K562 (cell line): ENCODE data around the gene NR1I3. TPM values are rescaled to one million over a fixed set of nuclear protein-coding genes. Genes with fewer than 3 reads are reported as not detected.
A peak's percentile ranks its signal among the peaks of the same experiment; 100 is the strongest.

Experiments
- CBFB ChIP-seq: sonication (generic); formaldehyde crosslinking; IDR thresholded peaks from 2 replicates; pipeline ENCODE4 v1.4.0; 2020; ENCODE audit warnings: mild to moderate bottlenecking, missing genetic modification reagents
- CHAMP1 ChIP-seq: fragments of 450-650 bp; IDR thresholded peaks from 2 replicates; pipeline ENCODE4 v1.6.1; 2016; ENCODE audit warnings: mild to moderate bottlenecking
- DMBX1 ChIP-seq: fragments of 250-450 bp; sonication (Bioruptor Pico); IDR thresholded peaks from 2 replicates; pipeline ENCODE4 v1.8.0; 2022; ENCODE audit warnings: inconsistent platforms, mild to moderate bottlenecking, moderate library complexity, borderline replicate concordance
- E2F5 ChIP-seq: sonication (generic); formaldehyde crosslinking; IDR thresholded peaks from 2 replicates; pipeline ENCODE4 v1.8.0; 2022; ENCODE audit warnings: mild to moderate bottlenecking, missing genetic modification reagents
- FIP1L1 ChIP-seq: fragments of 200-400 bp; formaldehyde crosslinking; IDR thresholded peaks from 2 replicates; pipeline ENCODE4 v1.6.1; 2018; ENCODE audit warnings: mild to moderate bottlenecking, low read depth, low read length; ENCODE audit not compliant: poor library complexity, severe bottlenecking
- FOS ChIP-seq: IDR thresholded peaks from 3 replicates; pipeline ENCODE4 v1.6.1; 2011; ENCODE audit not compliant: insufficient read length; ENCODE audit errors: extremely low read depth
- HDAC3 ChIP-seq: fragments of 450-650 bp; IDR thresholded peaks from 2 replicates; pipeline ENCODE4 v1.6.1; 2018; ENCODE audit warnings: borderline replicate concordance, mild to moderate bottlenecking, moderate library complexity; ENCODE audit not compliant: partially characterized antibody
- HINFP ChIP-seq: fragments of 450-650 bp; conservative IDR thresholded peaks from 2 replicates; pipeline ENCODE4 v1.6.1; 2016; ENCODE audit warnings: missing genetic modification characterization, low read depth, mild to moderate bottlenecking, control low read depth, missing compliant biosample characterization
- JUND ChIP-seq, 2 experiments: IDR thresholded peaks; 2 replicates in 1 of 2; 3 replicates in 1 of 2; pipeline ENCODE4 v1.6.1; 2011; ENCODE audit warnings: borderline replicate concordance in 2 of 2, low read depth in 2 of 2, low read length in 2 of 2, improper control_type of control experiment in 1 of 2, missing biosample characterization in 1 of 2, missing genetic modification characterization in 1 of 2, missing genetic modification reagents in 1 of 2
- MBD2 ChIP-seq: sonication (generic); IDR thresholded peaks from 2 replicates; pipeline ENCODE4 v1.6.1; 2016; ENCODE audit warnings: low read depth, borderline replicate concordance
- NFE2L1 ChIP-seq: fragments of 450-650 bp; IDR thresholded peaks from 2 replicates; pipeline ENCODE4 v1.6.1; 2016; ENCODE audit warnings: missing genetic modification characterization, low read depth, mild to moderate bottlenecking, missing compliant biosample characterization, moderate library complexity, borderline replicate concordance
- PCBP2 ChIP-seq: fragments of 200-400 bp; formaldehyde crosslinking; IDR thresholded peaks from 2 replicates; pipeline ENCODE4 v1.6.1; 2018; ENCODE audit warnings: low read length, low read depth, mild to moderate bottlenecking, moderate library complexity; ENCODE audit not compliant: poor library complexity, severe bottlenecking
- RHOXF2B ChIP-seq: fragments of 250-450 bp; sonication (Bioruptor Pico); conservative IDR thresholded peaks from 2 replicates; pipeline ENCODE4 v1.5.1; 2021
- SETDB1 ChIP-seq: IDR thresholded peaks from one replicate; pipeline ENCODE4 v1.6.1; 2012; ENCODE audit warnings: low read length, control low read depth, inconsistent platforms
- SIX5 ChIP-seq, 2 experiments: IDR thresholded peaks; 2 replicates each; pipeline ENCODE4 v1.6.1; 2011; ENCODE audit warnings: low read length in 2 of 2, borderline replicate concordance in 1 of 2, low read depth in 1 of 2, mild to moderate bottlenecking in 1 of 2, moderate library complexity in 1 of 2; ENCODE audit not compliant: insufficient read depth in 1 of 2
- TAF9B ChIP-seq: fragments of 450-650 bp; IDR thresholded peaks from 2 replicates; pipeline ENCODE4 v1.6.1; 2018; ENCODE audit warnings: mild to moderate bottlenecking; ENCODE audit not compliant: partially characterized antibody
- THRAP3 ChIP-seq: fragments of 450-650 bp; IDR thresholded peaks from 2 replicates; pipeline ENCODE4 v1.6.1; 2016; ENCODE audit warnings: mild to moderate bottlenecking, inconsistent platforms, borderline replicate concordance
- ZNF174 ChIP-seq: fragments of 250-450 bp; sonication (Bioruptor Pico); IDR thresholded peaks from 2 replicates; pipeline ENCODE4 v1.4.0; 2020; ENCODE audit warnings: mild to moderate bottlenecking
- ZNF280A ChIP-seq: fragments of 450-650 bp; IDR thresholded peaks from 2 replicates; pipeline ENCODE4 v1.6.1; 2018; ENCODE audit warnings: mild to moderate bottlenecking, low read depth; ENCODE audit not compliant: partially characterized antibody
- polyA plus RNA-seq, 8 experiments: library from polyadenylated mRNA; depleted of rRNA in 4 of 8; stranded (reverse) in 5 of 8; unstranded in 3 of 8; fragments of >200 nt; fragmentation: Nextera tagmentation in 2 of 8; fragmentation: Illumina TruSeq in 1 of 8; extraction: Ambion mirVana in 2 of 8; extraction: Trizol in 1 of 8; gene quantifications; 2 replicates each; pipeline versions ENCODE4 v1.2.1 to v1.2.3, GENCODE V29; 2011 to 2014; ENCODE audit warnings: inconsistent platforms in 1 of 8, missing spikeins in 1 of 8
- total RNA-seq, 7 experiments: library from RNA; depleted of rRNA in 6 of 7; stranded (reverse); fragments of >200 nt in 6 of 7; fragmentation: Illumina TruSeq in 2 of 7; extraction: Trizol in 2 of 7; gene quantifications; 2 replicates each; pipeline versions ENCODE4 v1.2.1 to v1.2.3, GENCODE V29; 2011 to 2021; ENCODE audit warnings: low replicate concordance in 1 of 7

NR1I3 gene
- total and polyA plus RNA-seq, 9 of the 15 experiments (the other 6 are each of a cell fraction or from before 2014, with no cell fraction given): 0.11 TPM; not detected in 8

- no peak for TF ChIP-seq NFE2L1
- no peak for TF ChIP-seq CBFB
- TF ChIP-seq RHOXF2B (CRISPR knock-in tag): no peak
- TF ChIP-seq THRAP3: no peak
- TF ChIP-seq FIP1L1: no peak
- peak; percentile 40 to 56; a peak in 3 of 4 replicates for TF ChIP-seq SIX5 (IDR thresholded peaks at IDR 0.05; ENCODE audit: borderline replicate concordance in 1 of 2, insufficient read depth in 1 of 2, low read depth in 1 of 2, low read length in 2 of 2)
- TF ChIP-seq HDAC3: no peak
- TF ChIP-seq JUND (IDR thresholded peaks at IDR 0.05; ENCODE audit: borderline replicate concordance, low read depth, low read length): peak; percentile 21; the same call in 1 of the 2 replicates
- TF ChIP-seq JUND (tag; IDR thresholded peaks at IDR 0.05; ENCODE audit: borderline replicate concordance, low read depth, low read length): no peak; the same call in 2 of the 3 replicates
- TF ChIP-seq CHAMP1: no peak
- TF ChIP-seq HINFP (tag): 0 out of 2 replicates have a peak, but pooled peaks have one; percentile 31
- peak; percentile 93 for TF ChIP-seq TAF9B
- TF ChIP-seq PCBP2: no peak
- no peak for TF ChIP-seq ZNF280A
- TF ChIP-seq FOS: peak; percentile 90
- TF ChIP-seq DMBX1 (CRISPR knock-in tag): no peak
- no peak for TF ChIP-seq E2F5 (CRISPR knock-in tag)
- no peak for TF ChIP-seq SETDB1
- TF ChIP-seq ZNF174: no peak
- TF ChIP-seq MBD2: peak; percentile 92
These were observed 12.3 kb downstream of the NR1I3 start, which contains the start of gene TOMM40L (continued) for GRCh38 chr1:161225534-161226319.
